Activated CD4-positive, alpha-beta T cell treated with anti-CD3 and anti-CD28 coated beads, Interleukin-2, amount 10 ng/mL, durations not matched to agents 24 days and 14 days (primary cell): Measurements from ENCODE around the gene NES. TPM values are rescaled to one million over a fixed set of nuclear protein-coding genes. Genes with fewer than 3 reads are reported as not detected.
"Not testable (repeated sequence)": the region's sequence is repeated elsewhere in the genome, so short reads cannot be mapped to it uniquely, and the experiment has no call there.

ENCODE experiments used
- DNase-seq: peaks from one replicate; pipeline ENCODE4 v3.0.0; 2022
- H3K27ac Mint-ChIP-seq: one replicate; pipeline ENCODE4 v1.8.0; 2022; ENCODE audit warnings: mild to moderate bottlenecking, mixed read lengths
- H3K27me3 Mint-ChIP-seq: one replicate; pipeline ENCODE4 v1.8.0; 2022; ENCODE audit warnings: mixed read lengths
- H3K36me3 Mint-ChIP-seq: one replicate; pipeline ENCODE4 v1.8.0; 2022; ENCODE audit warnings: low read depth, mild to moderate bottlenecking, mixed read lengths
- H3K4me1 Mint-ChIP-seq: one replicate; pipeline ENCODE4 v1.8.0; 2021; ENCODE audit warnings: mixed read lengths
- H3K4me3 Mint-ChIP-seq: one replicate; pipeline ENCODE4 v1.8.0; 2022; ENCODE audit warnings: mild to moderate bottlenecking, moderate library complexity, mixed read lengths
- H3K9me3 Mint-ChIP-seq: one replicate; pipeline ENCODE4 v1.8.0; 2021; ENCODE audit warnings: mixed read lengths
- intact Hi-C: fragments of 100-400 bp; cut with micrococcal nuclease; formaldehyde crosslinking; loops from one replicate; pipeline ENCODE4 v1.15.1; 2023
- total RNA-seq: library from RNA; stranded (reverse); gene quantifications from 2 replicates; pipeline ENCODE4 v1.2.3, GENCODE V29; 2022

The NES gene
- total RNA-seq, 1 donor from 2014 or later = 0.05 TPM

GRCh38 chr1:156631152-156631551 is 46.1 kb downstream of the NES start:
- H3K27me3 Mint-ChIP-seq = peaks cover 65% of the 10 kb centered on the region
- DNase-seq, H3K27ac Mint-ChIP-seq, H3K9me3 Mint-ChIP-seq, intact Hi-C loops, H3K4me1 Mint-ChIP-seq, H3K4me3 Mint-ChIP-seq, H3K36me3 Mint-ChIP-seq: not testable (repeated sequence)

GRCh38 chr1:156629823-156630449 is 47.3 kb downstream of the NES start:
- Mint-ChIP-seq H3K9me3 (no peaks in the 10 kb centered on the region), H3K27ac (no peak overlapping the region), H3K36me3 (peaks cover 2% of the 10 kb centered on the region), H3K4me1 (peaks cover 6% of the 10 kb centered on the region), H3K27me3 (peaks cover 68% of the 10 kb centered on the region), H3K4me3 (no peak overlapping the region)
- no peak for DNase-seq
- intact Hi-C loops = loop anchor here (5.0 to 10.0 kb wide), 2 partner anchors 193 to 295 kb away; partner anchors contain the start of gene LRRC71

GRCh38 chr1:156627313-156627880 is 49.8 kb downstream of the NES start:
- peaks cover 9% of the 10 kb centered on the region for H3K4me1 Mint-ChIP-seq
- no peaks in the 10 kb centered on the region for H3K9me3 Mint-ChIP-seq
- peaks cover 2% of the 10 kb centered on the region for H3K36me3 Mint-ChIP-seq
- intact Hi-C loops = loop anchor here (5.0 to 10.0 kb wide), 2 partner anchors 190 to 297 kb away; partner anchors contain the start of gene LRRC71
- peak; percentile 84 for DNase-seq
- H3K27ac Mint-ChIP-seq = no peak overlapping the region
- H3K4me3 Mint-ChIP-seq = no peak overlapping the region
- H3K27me3 Mint-ChIP-seq = peaks cover 64% of the 10 kb centered on the region

DNA sequence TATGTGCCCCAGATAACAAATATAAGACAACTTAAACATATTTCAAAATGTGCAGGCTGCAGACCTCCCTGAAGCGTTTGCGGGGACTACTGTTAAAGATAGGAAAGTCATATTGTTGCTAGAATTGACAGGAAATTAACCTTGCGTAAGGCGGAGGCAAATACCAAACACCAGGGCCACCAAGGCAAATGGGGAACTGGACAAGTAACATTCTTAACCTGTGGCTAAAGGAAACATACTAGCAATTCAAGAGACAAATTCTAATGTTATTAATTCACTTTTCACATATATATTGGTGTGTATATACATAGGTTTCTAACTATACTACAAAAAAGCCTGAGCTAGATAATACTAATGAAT is 51.1 kb downstream of the NES start:
- no peak for DNase-seq
- H3K4me3 Mint-ChIP-seq = peak overlapping the region; percentile 84
- intact Hi-C loops = loop anchor here (1.0 to 10.0 kb wide), 3 partner anchors 52 to 299 kb away; partner anchors contain the start of gene LRRC71
- no peak overlapping the region for H3K27ac Mint-ChIP-seq
- H3K4me1 Mint-ChIP-seq = peaks cover 9% of the 10 kb centered on the region
- H3K27me3 Mint-ChIP-seq = peaks cover 62% of the 10 kb centered on the region
- H3K36me3 Mint-ChIP-seq = peaks cover 2% of the 10 kb centered on the region
- H3K9me3 Mint-ChIP-seq = no peaks in the 10 kb centered on the region

DNA sequence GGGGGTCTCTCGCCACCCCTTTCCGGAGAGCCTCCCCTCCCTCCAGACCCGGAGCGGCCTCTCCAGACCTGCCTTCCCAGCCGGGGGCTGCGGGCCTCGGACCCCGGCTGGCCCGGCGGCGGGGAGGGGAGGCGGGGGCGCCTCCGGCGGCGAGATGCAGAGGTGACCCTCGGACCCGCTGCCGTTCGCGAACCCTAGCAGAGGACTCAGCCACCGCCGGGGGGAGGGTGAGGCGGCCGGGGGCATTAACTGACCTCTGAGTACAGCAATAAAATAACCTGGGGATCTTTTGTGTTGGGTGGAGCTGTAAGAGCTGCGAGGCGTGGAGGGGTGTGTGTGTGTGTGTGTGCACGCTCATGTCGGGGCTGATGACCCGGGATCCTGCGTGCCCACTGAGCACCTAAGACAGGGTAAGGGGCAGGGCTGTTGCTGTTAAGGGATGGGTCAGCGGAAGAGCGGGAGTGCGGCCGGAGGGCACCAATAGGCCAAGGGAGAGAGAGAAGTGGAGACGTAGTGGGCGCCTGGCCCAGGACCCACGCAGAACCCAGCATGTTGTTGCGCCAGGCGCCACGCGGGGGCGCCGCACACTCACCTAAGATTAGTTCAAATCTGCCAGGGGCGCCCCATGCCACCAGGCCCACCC is 51.6 kb downstream of the NES start:
- H3K4me1 Mint-ChIP-seq = peaks cover 9% of the 10 kb centered on the region
- intact Hi-C loops = loop anchor here (1.0 to 10.0 kb wide), 5 partner anchors 32 to 299 kb away; partner anchors contain the start of gene LRRC71
- H3K4me3 Mint-ChIP-seq = peak overlapping the region; percentile 84
- H3K9me3 Mint-ChIP-seq = no peaks in the 10 kb centered on the region
- H3K27ac Mint-ChIP-seq = peak overlapping the region; percentile 50
- peaks cover 2% of the 10 kb centered on the region for H3K36me3 Mint-ChIP-seq
- peaks cover 60% of the 10 kb centered on the region for H3K27me3 Mint-ChIP-seq
- DNase-seq = peak; percentile 90

DNA sequence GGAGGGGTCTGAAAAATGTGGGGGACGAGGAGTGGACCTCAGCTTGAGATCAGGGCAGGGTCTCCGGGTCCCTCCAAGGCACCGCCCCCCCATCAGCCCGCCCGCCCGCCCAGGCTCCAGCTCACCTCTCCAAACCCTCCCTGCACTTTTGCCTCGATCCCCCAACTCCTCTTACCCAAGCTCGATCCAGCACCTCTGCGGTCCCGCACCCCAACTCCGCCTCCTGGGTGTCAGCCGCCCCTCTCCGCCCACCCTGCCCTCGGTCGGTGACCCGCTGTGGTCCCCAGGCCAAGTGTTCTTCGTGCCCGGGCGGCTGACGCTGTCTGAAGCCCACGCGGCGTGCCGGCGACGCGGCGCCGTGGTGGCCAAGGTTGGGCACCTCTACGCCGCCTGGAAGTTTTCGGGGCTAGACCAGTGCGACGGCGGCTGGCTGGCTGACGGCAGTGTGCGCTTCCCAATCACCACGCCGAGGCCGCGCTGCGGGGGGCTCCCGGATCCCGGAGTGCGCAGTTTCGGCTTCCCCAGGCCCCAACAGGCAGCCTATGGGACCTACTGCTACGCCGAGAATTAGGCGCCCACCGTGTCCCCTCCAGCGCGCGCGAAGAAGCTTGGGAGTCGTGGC is 52.3 kb downstream of the NES start:
- DNase-seq = peak; percentile 58
- intact Hi-C loops = loop anchor here (1.0 to 10.0 kb wide), 4 partner anchors 32 to 300 kb away; partner anchors contain the start of gene LRRC71
- H3K4me1 Mint-ChIP-seq = peaks cover 9% of the 10 kb centered on the region
- no peaks in the 10 kb centered on the region for H3K9me3 Mint-ChIP-seq
- H3K27ac Mint-ChIP-seq = no peak overlapping the region
- peaks cover 2% of the 10 kb centered on the region for H3K36me3 Mint-ChIP-seq
- H3K27me3 Mint-ChIP-seq = peaks cover 62% of the 10 kb centered on the region
- peak overlapping the region; percentile 69 for H3K4me3 Mint-ChIP-seq

DNA sequence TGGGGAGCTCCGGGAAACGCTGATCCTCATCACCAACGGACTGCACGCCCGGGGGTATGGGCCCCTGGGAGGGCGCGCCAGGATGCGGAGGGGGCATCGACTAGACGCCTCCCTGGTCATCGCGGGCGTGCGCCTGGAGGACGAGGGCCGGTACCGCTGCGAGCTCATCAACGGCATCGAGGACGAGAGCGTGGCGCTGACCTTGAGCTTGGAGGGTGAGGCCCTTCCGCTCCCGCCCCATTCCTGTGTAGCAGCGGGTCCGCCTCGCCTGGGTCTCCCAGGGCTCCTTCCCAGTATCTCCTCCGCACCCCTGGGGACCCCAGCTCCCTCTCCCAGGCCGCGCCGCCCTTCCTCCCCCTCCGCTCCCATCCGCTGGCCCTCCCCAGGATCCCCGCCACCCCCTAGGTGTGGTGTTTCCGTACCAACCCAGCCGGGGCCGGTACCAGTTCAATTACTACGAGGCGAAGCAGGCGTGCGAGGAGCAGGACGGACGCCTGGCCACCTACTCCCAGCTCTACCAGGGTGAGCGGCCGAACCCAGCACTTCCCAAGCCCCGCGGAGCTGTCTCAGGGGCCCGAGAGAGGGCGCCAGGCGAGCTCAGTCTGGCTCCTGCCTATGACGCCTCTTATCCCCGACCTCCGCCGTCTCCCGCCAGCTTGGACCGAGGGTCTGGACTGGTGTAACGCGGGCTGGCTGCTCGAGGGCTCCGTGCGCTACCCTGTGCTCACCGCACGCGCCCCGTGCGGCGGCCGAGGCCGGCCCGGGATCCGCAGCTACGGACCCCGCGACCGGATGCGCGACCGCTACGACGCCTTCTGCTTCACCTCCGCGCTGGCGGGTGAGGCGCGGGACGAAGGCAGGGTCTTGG is 53.0 kb downstream of the NES start:
- Mint-ChIP-seq H3K4me3 (peak overlapping the region; percentile 69), H3K4me1 (peaks cover 10% of the 10 kb centered on the region), H3K27ac (no peak overlapping the region), H3K27me3 (peaks cover 64% of the 10 kb centered on the region), H3K36me3 (peaks cover 2% of the 10 kb centered on the region), H3K9me3 (no peaks in the 10 kb centered on the region)
- intact Hi-C loops = loop anchor here (10.0 kb wide), 1 partner anchor 301 kb away; the partner anchor contains the start of gene LRRC71
- DNase-seq = peak; percentile 79

DNA sequence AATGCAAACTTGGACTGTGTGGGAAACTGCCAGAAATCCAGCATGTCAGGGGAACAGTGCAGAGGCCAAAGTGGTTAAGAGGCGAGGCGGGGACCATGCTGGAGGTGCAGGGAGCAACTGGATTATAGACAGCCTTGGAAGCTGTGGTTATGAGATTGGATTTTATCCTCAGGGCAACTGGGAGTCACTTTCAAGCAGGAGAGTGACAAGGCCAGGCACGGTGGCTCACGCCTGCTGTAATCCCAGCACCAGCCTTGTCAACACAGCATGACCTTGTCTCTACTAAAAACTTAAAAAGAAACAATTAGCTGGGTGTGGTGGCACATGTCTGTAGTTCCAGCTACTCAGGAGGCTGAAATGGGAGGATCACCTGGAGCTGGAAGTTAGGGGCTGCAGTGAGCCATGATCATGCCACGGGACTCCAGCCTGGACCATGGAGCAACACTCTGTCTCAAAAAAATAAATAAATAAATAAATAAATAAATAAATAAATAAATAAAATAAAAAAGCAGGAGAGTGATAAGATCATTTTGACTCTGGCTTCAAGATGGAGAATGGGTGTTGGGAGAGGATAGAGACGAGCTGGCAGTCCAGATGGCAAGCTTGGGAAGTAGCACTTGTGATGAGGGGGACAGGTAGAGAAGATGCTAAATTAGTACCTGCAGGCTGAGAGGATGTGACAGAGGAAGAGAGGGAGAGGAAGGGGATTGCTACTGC is 54.5 kb downstream of the NES start:
- Mint-ChIP-seq H3K9me3 (no peaks in the 10 kb centered on the region), H3K27ac (no peak overlapping the region), H3K4me3 (no peak overlapping the region), H3K27me3 (peaks cover 61% of the 10 kb centered on the region), H3K36me3 (peaks cover 2% of the 10 kb centered on the region), H3K4me1 (peaks cover 10% of the 10 kb centered on the region)
- intact Hi-C loops = loop anchor here (10.0 kb wide), 1 partner anchor 302 kb away; the partner anchor contains the start of gene LRRC71
- DNase-seq = no peak

DNA sequence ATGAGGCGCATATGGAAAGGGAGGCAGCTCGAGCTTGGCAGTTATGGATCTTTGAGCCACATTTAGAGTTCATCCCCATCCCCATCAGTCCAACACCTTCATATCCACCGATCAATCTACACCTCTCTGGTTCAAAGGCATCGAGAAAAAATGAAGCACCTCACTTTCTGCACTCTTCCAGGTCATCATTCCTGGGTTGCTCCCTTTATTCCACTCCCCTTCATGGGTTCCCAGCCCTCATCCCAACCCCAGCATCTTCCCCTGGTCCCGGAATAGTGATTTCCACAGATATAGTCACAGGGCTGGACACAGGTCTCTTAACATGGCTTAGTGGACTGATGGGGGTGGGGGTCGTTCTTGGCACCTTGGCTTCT is 57.6 kb downstream of the NES start:
- no peak overlapping the region for H3K4me3 Mint-ChIP-seq
- no peaks in the 10 kb centered on the region for H3K36me3 Mint-ChIP-seq
- no peak for DNase-seq
- H3K27me3 Mint-ChIP-seq = peaks cover 65% of the 10 kb centered on the region
- H3K9me3 Mint-ChIP-seq = no peaks in the 10 kb centered on the region
- intact Hi-C loops = no loop called here
- H3K27ac Mint-ChIP-seq = no peak overlapping the region
- H3K4me1 Mint-ChIP-seq = peaks cover 4% of the 10 kb centered on the region

DNA sequence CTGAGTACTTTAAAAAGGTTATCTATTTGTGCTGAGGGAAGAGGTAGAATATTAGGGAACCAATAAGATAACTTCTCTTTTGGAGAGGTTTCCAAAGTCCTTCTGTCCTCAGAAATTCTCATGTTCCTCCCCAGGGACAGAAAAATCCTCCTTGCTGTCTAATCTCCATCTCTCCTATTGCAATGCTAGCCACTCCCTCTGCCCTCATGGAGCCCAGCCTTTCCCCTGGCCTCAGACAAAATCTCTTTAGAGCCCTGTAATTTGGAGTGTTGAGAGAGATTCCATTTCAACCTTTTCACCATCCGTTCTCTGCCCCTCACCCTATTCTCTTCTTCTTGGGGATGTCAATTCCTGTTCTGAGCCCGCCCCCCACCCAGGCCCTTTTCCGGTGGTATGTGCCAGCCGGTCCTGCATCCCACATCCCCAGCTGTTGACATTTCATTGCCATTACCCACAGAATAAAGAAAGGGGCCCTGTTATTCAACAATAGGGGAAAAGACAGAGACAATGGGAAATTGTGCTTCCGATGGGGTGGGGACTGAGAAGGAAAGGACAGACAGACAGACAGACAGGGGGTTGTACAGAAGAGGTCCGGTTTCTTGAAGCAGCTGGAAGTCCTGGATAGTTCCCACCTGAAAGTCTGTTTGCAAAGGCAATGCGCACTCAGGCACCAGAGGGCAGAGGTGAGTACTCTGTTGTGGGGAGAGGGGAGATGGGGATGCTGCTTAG is 58.2 kb downstream of the NES start, which contains the start of gene HAPLN2:
TSS of gene HAPLN2 (plus strand) at position 563 of the 729 bp plus-strand sequence. CDS start 4,076 bp downstream, outside the sequence.
- no peaks in the 10 kb centered on the region for H3K36me3 Mint-ChIP-seq
- peak; percentile 78 for DNase-seq
- H3K27me3 Mint-ChIP-seq = peaks cover 66% of the 10 kb centered on the region
- no peaks in the 10 kb centered on the region for H3K9me3 Mint-ChIP-seq
- peaks cover 2% of the 10 kb centered on the region for H3K4me1 Mint-ChIP-seq
- no peak within 1 kb of the TSS for H3K27ac Mint-ChIP-seq
- H3K4me3 Mint-ChIP-seq = no peak within 1 kb of the TSS
- intact Hi-C loops = no loop called here
